Measurements from ENCODE around the gene CYLC2.

Gene CYLC2, protein sequence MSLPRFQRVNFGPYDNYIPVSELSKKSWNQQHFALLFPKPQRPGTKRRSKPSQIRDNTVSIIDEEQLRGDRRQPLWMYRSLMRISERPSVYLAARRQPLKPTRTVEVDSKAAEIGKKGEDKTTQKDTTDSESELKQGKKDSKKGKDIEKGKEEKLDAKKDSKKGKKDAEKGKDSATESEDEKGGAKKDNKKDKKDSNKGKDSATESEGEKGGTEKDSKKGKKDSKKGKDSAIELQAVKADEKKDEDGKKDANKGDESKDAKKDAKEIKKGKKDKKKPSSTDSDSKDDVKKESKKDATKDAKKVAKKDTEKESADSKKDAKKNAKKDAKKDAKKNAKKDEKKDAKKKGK

DNA sequence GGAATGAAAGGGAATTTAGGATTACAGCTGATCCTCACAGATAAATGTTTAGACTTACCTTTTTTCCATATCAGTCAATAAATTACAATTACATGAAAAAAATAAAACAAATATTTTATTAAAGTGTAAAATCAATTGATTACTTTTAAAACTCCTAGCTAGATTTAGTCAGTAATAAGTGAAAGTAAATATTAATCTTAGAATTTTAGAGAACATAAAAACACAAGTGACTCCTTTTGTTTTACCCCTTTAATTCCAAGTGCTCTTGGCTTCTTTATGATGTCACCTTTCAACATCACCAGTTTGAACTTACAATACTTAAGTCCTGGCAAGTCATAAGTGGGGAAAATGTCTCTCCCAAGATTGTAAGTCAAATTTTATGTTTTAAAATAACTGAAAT, at the start of gene CYLC2:
CYLC2 (plus strand) TSS at position 301 of the 400 bp plus-strand sequence; CDS start at position 349, 48 bp downstream.
- no peak for DNase-seq (ENCODE audit: low spot score)
- TF ChIP-seq, protein P1, sequence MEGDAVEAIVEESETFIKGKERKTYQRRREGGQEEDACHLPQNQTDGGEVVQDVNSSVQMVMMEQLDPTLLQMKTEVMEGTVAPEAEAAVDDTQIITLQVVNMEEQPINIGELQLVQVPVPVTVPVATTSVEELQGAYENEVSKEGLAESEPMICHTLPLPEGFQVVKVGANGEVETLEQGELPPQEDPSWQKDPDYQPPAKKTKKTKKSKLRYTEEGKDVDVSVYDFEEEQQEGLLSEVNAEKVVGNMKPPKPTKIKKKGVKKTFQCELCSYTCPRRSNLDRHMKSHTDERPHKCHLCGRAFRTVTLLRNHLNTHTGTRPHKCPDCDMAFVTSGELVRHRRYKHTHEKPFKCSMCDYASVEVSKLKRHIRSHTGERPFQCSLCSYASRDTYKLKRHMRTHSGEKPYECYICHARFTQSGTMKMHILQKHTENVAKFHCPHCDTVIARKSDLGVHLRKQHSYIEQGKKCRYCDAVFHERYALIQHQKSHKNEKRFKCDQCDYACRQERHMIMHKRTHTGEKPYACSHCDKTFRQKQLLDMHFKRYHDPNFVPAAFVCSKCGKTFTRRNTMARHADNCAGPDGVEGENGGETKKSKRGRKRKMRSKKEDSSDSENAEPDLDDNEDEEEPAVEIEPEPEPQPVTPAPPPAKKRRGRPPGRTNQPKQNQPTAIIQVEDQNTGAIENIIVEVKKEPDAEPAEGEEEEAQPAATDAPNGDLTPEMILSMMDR (IDR thresholded peaks at IDR 0.05; ENCODE audit: borderline replicate concordance, control extremely low read depth, extremely low read depth, insufficient read depth, missing control alignments), result no peak
- in situ Hi-C loops (cut with MboI; ENCODE audit: low sequenced_read_pairs, unreplicated experiment), result no loop called here

DNA sequence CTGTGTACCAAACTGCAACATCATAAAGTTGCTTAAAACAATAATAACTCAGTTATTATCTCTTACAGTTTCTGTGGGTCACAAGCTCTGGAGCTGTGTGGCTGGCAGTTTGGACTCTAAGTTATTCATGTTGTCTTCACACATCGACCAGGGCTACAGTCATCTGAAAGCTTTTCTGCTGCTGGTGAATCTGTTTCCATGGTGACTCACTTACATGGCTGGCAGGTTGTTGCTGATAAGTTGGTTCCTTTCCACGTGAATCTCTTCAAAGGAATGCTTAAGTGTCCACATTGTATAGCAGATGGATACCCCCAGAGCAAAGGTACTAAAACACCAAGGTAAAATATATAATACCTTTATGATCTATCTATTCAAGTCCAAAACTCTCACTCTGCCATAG, 44.8 kb upstream of the CYLC2 start:
- DNase-seq (ENCODE audit: low spot score), result no peak
- in situ Hi-C loops (cut with MboI; ENCODE audit: low sequenced_read_pairs, unreplicated experiment), result no loop called here
- TF ChIP-seq, protein P1 (IDR thresholded peaks at IDR 0.05; ENCODE audit: borderline replicate concordance, control extremely low read depth, extremely low read depth, insufficient read depth, missing control alignments), result no peak

DNA sequence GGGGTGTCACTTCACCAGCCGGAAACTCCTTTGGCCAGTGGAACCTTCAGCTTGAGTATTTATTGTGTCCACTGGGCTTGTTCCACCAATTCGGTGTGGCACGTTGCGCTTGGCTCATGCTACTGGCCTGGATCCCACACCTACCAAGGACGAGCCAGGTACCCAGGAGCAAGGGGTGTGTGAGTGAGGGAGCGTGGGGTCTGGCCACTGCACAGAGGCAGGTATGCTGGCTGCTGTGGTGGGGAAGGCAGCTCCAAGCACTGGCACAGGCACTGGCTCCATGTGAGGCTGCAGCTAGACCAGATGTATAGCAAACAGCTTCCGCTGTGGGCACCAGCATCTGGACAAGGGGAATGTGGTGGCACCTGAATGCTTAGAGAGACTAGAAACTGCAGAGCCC, 28.1 kb upstream of the CYLC2 start:
- in situ Hi-C loops (cut with MboI; ENCODE audit: low sequenced_read_pairs, unreplicated experiment), result no loop called here
- DNase-seq (ENCODE audit: low spot score), result no peak
- TF ChIP-seq, protein P1 (IDR thresholded peaks at IDR 0.05; ENCODE audit: borderline replicate concordance, control extremely low read depth, extremely low read depth, insufficient read depth, missing control alignments), result no peak

DNA sequence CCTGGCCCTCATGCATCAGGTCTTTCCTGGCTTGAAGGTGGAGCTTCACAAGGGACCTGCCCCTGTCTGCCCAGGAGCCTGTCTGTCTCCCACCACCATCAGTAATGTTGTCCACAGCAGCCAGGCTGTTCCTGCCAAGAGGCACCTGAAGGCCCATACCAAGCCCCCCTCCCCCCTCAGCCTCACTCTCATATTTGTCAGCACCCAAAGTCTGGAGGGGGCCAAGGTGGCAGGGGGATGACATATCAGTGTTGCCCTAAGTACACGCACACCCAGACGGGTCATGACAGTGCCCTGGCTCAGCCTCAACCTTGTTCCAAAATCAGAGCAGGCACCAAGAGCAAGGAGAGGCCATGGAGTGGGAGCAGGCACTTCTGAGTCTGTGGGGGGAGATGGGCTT, 27.2 kb upstream of the CYLC2 start:
- TF ChIP-seq, protein P1 (IDR thresholded peaks at IDR 0.05; ENCODE audit: borderline replicate concordance, control extremely low read depth, extremely low read depth, insufficient read depth, missing control alignments), result no peak
- in situ Hi-C loops (cut with MboI; ENCODE audit: low sequenced_read_pairs, unreplicated experiment), result no loop called here
- no peak for DNase-seq (ENCODE audit: low spot score)

DNA sequence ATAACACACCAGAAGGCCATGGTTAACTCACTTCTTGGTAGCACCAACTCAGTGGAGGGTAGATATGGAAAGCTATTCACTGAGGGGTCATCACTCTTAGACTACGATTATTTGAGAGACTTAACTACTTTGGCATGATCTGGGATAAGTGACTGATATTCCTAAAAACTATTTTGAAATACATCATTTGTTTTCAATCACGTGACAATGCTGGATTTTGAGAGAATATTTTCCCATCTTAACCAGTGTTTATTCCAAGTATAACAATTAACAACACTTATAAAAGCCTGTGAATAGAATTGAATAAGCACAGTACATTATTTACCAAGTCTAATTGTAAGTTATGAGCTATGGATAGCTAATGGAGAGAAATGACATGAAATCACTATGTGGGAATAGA, 22.4 kb upstream of the CYLC2 start:
- no peak for DNase-seq (ENCODE audit: low spot score)
- TF ChIP-seq, protein P1 (IDR thresholded peaks at IDR 0.05; ENCODE audit: borderline replicate concordance, control extremely low read depth, extremely low read depth, insufficient read depth, missing control alignments), result no peak
- in situ Hi-C loops (cut with MboI; ENCODE audit: low sequenced_read_pairs, unreplicated experiment), result no loop called here

DNA sequence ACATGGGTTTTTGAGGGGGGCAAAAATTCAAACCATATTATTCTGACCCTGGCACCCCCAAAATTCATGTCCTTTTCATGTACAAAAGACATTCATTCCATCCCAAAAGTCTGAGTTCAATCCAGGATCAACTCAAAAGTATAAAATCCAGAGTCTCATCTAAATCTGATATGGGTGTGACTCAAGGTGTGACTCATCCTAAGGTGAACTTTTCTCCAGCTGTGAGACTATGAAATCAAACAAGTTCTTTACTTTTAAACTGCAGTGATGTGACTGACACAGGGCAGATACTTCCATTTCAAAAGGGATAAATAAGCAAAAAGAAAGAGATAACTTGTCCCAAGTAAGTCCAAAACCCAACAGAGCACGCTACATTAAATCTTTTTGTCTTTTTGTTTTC, 20.6 kb upstream of the CYLC2 start:
- DNase-seq (ENCODE audit: low spot score), result no peak
- TF ChIP-seq, protein P1 (IDR thresholded peaks at IDR 0.05; ENCODE audit: borderline replicate concordance, control extremely low read depth, extremely low read depth, insufficient read depth, missing control alignments), result no peak
- in situ Hi-C loops (cut with MboI; ENCODE audit: low sequenced_read_pairs, unreplicated experiment), result no loop called here
